GM18505 (cell line): ENCODE measurements around the gene ALK.

Experiments
- ATAC-seq: cut with Tn5 transposase; IDR thresholded peaks from one replicate; pipeline ENCODE4 v1.9.1; 2021; ENCODE audit not compliant: unreplicated experiment
- POLR2A ChIP-seq: IDR thresholded peaks from 4 replicates; pipeline ENCODE4 v1.6.1; 2011; ENCODE audit warnings: borderline replicate concordance; ENCODE audit not compliant: insufficient read depth, insufficient read length; ENCODE audit errors: extremely low read depth

ALK gene

GRCh38 chr2:29305762-29306161, 615.6 kb downstream of the ALK start:
- ATAC-seq, result no peak
- no peak for TF ChIP-seq POLR2A

GRCh38 chr2:29304399-29305060, 616.9 kb downstream of the ALK start:
- no peak for TF ChIP-seq POLR2A
- ATAC-seq, result no peak

- ATAC-seq, result no peak
- TF ChIP-seq POLR2A, result no peak
Observed at GRCh38 chr2:29296585-29296984, 624.8 kb downstream of the ALK start.

GRCh38 chr2:29295845-29296244, 625.5 kb downstream of the ALK start:
- ATAC-seq, result no peak
- TF ChIP-seq POLR2A, result no peak

GRCh38 chr2:29293830-29294438, 627.5 kb downstream of the ALK start:
- no peak for ATAC-seq
- TF ChIP-seq POLR2A, result no peak

- TF ChIP-seq POLR2A, result no peak
- no peak for ATAC-seq
Observed at GRCh38 chr2:29290293-29291047, 630.9 kb downstream of the ALK start.

GRCh38 chr2:29284671-29285070, 636.7 kb downstream of the ALK start:
- TF ChIP-seq POLR2A, result no peak

GRCh38 chr2:29281916-29282247, 639.5 kb downstream of the ALK start:
- no peak for TF ChIP-seq POLR2A
- no peak for ATAC-seq

More at GRCh38 chr2:29284671-29285070, 636.7 kb downstream of the ALK start:
- ATAC-seq, result no peak

- no peak for ATAC-seq
- no peak for TF ChIP-seq POLR2A
Observed at GRCh38 chr2:29281086-29281915, 640.1 kb downstream of the ALK start.

- TF ChIP-seq POLR2A, result no peak
- ATAC-seq, result no peak
Observed at GRCh38 chr2:29278966-29279365, 642.4 kb downstream of the ALK start.

GRCh38 chr2:29276151-29276550, 645.2 kb downstream of the ALK start:
- no peak for ATAC-seq
- no peak for TF ChIP-seq POLR2A

GRCh38 chr2:29275186-29275585, 646.2 kb downstream of the ALK start:
- ATAC-seq, result no peak
- no peak for TF ChIP-seq POLR2A
